Osteoblast (primary cell): Measurements from ENCODE around the gene DIP2C. TPM values are rescaled to one million over a fixed set of nuclear protein-coding genes. Genes with fewer than 3 reads are reported as not detected.

Experiments
- DNase-seq: peaks from one replicate; pipeline ENCODE4 v3.0.0; 2011; ENCODE audit warnings: low spot score, mixed read lengths; ENCODE audit not compliant: insufficient read length; ENCODE audit errors: missing footprints
- H2AFZ ChIP-seq: 2 replicates; pipeline ENCODE4 v1.6.0; 2011; ENCODE audit warnings: mild to moderate bottlenecking, low read length
- H3K27ac ChIP-seq: 2 replicates; pipeline ENCODE4 v1.5.1; 2011; ENCODE audit warnings: mild to moderate bottlenecking, low read depth, low read length, moderate library complexity
- H3K27me3 ChIP-seq: 2 replicates; pipeline ENCODE4 v1.6.0; 2012; ENCODE audit warnings: mild to moderate bottlenecking, control low read depth, inconsistent platforms, low read length, moderate library complexity; ENCODE audit not compliant: insufficient read depth
- H3K36me3 ChIP-seq: 2 replicates; pipeline ENCODE4 v1.5.1; 2011; ENCODE audit warnings: mild to moderate bottlenecking, low read length, control low read depth, moderate library complexity; ENCODE audit not compliant: insufficient read depth
- H3K4me1 ChIP-seq: 2 replicates; pipeline ENCODE4 v1.5.1; 2011; ENCODE audit warnings: mild to moderate bottlenecking, low read length, control low read depth, moderate library complexity; ENCODE audit not compliant: insufficient read depth
- H3K4me2 ChIP-seq: 2 replicates; pipeline ENCODE4 v1.6.0; 2011; ENCODE audit warnings: mild to moderate bottlenecking, low read length; ENCODE audit not compliant: insufficient read depth
- H3K4me3 ChIP-seq: fragments of 200-600 bp; sonication (generic); 3 replicates; pipeline ENCODE4 v1.5.1; 2012; ENCODE audit warnings: mild to moderate bottlenecking, low read length, inconsistent platforms; ENCODE audit not compliant: insufficient read depth
- H3K79me2 ChIP-seq: 2 replicates; pipeline ENCODE4 v1.6.0; 2012; ENCODE audit warnings: mild to moderate bottlenecking, low read length, control low read depth, inconsistent platforms; ENCODE audit not compliant: insufficient read depth
- H3K9me3 ChIP-seq: 2 replicates; pipeline ENCODE4 v1.5.1; 2011; ENCODE audit warnings: low read depth, low read length, control low read depth
- H4K20me1 ChIP-seq: 2 replicates; pipeline ENCODE4 v1.6.0; 2012; ENCODE audit warnings: mild to moderate bottlenecking, low read length, control low read depth; ENCODE audit not compliant: insufficient read depth
- total RNA-seq: library from RNA; depleted of rRNA; stranded (reverse); fragments of >200 nt; gene quantifications from 2 replicates; pipeline ENCODE4 v1.2.3, GENCODE V29; 2012
- TF ChIP-seq, protein P1 (sequence below): IDR thresholded peaks from 2 replicates; pipeline ENCODE4 v1.5.1; 2011; ENCODE audit warnings: mild to moderate bottlenecking, low read depth, low read length, moderate library complexity; ENCODE audit errors: extremely low read depth

The DIP2C gene
- total RNA-seq, 1 donor: 36.9 TPM

- no peaks in the 10 kb centered on the region for H3K9me3 ChIP-seq
- no peak overlapping the region for H3K4me3 ChIP-seq
- DNase-seq: no peak
- TF ChIP-seq, protein P1, sequence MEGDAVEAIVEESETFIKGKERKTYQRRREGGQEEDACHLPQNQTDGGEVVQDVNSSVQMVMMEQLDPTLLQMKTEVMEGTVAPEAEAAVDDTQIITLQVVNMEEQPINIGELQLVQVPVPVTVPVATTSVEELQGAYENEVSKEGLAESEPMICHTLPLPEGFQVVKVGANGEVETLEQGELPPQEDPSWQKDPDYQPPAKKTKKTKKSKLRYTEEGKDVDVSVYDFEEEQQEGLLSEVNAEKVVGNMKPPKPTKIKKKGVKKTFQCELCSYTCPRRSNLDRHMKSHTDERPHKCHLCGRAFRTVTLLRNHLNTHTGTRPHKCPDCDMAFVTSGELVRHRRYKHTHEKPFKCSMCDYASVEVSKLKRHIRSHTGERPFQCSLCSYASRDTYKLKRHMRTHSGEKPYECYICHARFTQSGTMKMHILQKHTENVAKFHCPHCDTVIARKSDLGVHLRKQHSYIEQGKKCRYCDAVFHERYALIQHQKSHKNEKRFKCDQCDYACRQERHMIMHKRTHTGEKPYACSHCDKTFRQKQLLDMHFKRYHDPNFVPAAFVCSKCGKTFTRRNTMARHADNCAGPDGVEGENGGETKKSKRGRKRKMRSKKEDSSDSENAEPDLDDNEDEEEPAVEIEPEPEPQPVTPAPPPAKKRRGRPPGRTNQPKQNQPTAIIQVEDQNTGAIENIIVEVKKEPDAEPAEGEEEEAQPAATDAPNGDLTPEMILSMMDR: no peak
- no peaks in the 10 kb centered on the region for H4K20me1 ChIP-seq
- no peak overlapping the region for H2AFZ ChIP-seq
- peaks cover 40% of the 10 kb centered on the region for H3K36me3 ChIP-seq
- H3K4me2 ChIP-seq: no peak overlapping the region
- H3K4me1 ChIP-seq: no peaks in the 10 kb centered on the region
- H3K27ac ChIP-seq: no peak overlapping the region
- no peaks in the 10 kb centered on the region for H3K27me3 ChIP-seq
- H3K79me2 ChIP-seq: no peaks in the 10 kb centered on the region
Observed at GRCh38 chr10:244227-244626, 445.2 kb downstream of the DIP2C start.

GRCh38 chr10:241966-242643, 447.4 kb downstream of the DIP2C start:
- Histone ChIP-seq H2AFZ (no peak overlapping the region), H3K79me2 (no peaks in the 10 kb centered on the region), H3K27ac (no peak overlapping the region), H3K27me3 (no peaks in the 10 kb centered on the region), H3K4me2 (no peak overlapping the region), H3K9me3 (no peaks in the 10 kb centered on the region), H3K4me3 (no peak overlapping the region), H4K20me1 (no peaks in the 10 kb centered on the region), H3K4me1 (no peaks in the 10 kb centered on the region), H3K36me3 (peaks cover 23% of the 10 kb centered on the region)
- DNase-seq: no peak
- TF ChIP-seq, protein P1: no peak

DNA sequence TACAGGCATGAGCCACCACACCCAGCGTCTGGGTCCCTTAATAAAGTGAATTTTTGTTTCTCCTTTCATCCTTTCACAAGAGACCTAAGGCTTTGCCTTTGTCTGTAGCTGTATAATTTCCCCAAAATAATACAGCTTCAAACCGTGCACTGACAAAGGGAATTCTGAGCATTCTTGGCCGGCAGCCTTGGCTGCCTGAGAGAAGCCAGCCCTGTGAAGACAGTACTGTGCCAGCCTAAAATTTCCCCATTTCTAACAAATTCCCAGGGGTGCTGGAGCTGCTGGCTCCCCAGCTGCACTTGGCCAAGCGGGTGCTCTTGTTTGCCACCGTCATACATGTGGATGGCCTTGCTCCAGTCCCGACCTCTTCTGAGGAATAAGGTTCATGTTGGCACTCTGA, 448.0 kb downstream of the DIP2C start:
- Histone ChIP-seq H4K20me1 (no peaks in the 10 kb centered on the region), H3K79me2 (no peaks in the 10 kb centered on the region), H3K27me3 (no peaks in the 10 kb centered on the region), H3K4me1 (no peaks in the 10 kb centered on the region), H3K4me3 (no peak overlapping the region), H3K27ac (no peak overlapping the region), H3K4me2 (no peak overlapping the region), H2AFZ (no peak overlapping the region), H3K9me3 (no peaks in the 10 kb centered on the region), H3K36me3 (peaks cover 18% of the 10 kb centered on the region)
- TF ChIP-seq, protein P1: no peak
- DNase-seq: no peak

DNA sequence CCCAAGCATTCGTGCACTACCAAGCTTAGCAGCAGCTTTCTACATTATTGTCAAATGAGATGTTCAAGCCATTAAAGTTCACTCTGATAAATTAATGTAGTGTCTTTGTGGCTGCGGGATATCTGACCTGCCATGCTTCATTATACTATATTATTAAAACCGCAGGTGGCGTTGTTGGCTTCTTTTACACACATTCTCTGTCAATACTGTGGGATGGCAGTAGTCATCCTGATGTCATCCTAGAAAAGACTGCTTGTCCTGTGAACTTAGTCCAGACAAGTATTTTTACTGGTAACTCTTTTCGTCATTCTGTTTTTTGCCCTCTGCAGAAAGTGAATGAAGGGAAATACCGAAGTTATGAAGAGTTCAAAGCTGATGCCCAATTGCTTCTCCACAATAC, 450.4 kb downstream of the DIP2C start:
- Histone ChIP-seq H2AFZ (no peak overlapping the region), H3K9me3 (no peaks in the 10 kb centered on the region), H3K27ac (no peak overlapping the region), H3K4me3 (no peak overlapping the region), H3K27me3 (no peaks in the 10 kb centered on the region), H3K36me3 (peaks cover 18% of the 10 kb centered on the region), H4K20me1 (no peaks in the 10 kb centered on the region), H3K4me2 (no peak overlapping the region), H3K4me1 (no peaks in the 10 kb centered on the region), H3K79me2 (no peaks in the 10 kb centered on the region)
- peak; percentile 73 for DNase-seq
- TF ChIP-seq, protein P1: peak; percentile 22
